HG02623 (cell line): Measurements from ENCODE around the gene LRMDA.

ENCODE experiments used
- ATAC-seq: cut with Tn5 transposase; IDR thresholded peaks from one replicate; pipeline ENCODE4 v1.9.1; 2021; ENCODE audit warnings: moderate library complexity; ENCODE audit not compliant: unreplicated experiment

LRMDA gene

DNA sequence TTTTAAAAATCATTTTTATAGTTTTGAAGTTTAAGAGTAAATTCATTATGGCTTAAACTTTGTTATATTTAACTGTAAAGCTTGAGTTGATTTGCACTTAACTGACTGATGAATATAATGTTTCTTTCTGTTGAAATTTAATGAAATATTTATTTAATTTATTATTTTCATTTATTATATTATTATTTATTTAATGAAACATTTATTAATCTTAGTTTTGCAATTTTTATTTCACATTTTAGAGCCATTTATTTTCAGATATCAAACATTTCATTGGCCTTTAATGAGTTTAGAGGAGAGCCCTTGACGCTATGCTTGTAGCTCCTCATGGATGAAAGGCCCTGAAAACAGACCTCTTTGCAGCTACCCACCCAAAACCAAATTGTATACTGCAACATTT is 570.0 kb downstream of the LRMDA start:
- ATAC-seq = no peak

DNA sequence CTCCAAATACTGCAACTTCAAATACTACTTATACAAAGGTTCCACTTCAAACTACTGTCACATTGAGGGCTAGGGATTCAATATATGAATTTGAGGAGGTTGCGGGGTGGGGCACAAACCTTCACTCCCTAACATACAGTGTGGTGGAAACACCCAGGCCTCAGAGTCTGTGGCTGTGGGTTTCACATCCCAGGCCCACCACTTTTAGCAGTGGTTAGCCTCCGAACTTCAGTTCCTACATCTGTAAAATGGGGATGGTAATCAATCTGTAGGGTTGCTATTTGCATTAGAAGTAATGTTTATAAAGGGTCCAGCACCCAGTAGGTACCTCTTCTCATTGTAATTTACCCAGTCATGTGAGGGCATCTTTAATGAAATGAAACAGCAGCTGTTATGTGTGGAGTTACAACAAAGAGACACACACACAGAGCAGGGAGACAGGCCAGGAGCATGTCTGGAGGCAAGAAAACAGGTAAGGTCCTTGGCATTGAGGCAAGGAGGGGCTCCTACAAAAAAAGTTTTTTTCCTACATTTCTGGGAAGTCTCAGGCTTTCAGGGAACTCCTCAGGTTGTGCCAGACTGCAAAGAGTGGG is 570.9 kb downstream of the LRMDA start:
- no peak for ATAC-seq

DNA sequence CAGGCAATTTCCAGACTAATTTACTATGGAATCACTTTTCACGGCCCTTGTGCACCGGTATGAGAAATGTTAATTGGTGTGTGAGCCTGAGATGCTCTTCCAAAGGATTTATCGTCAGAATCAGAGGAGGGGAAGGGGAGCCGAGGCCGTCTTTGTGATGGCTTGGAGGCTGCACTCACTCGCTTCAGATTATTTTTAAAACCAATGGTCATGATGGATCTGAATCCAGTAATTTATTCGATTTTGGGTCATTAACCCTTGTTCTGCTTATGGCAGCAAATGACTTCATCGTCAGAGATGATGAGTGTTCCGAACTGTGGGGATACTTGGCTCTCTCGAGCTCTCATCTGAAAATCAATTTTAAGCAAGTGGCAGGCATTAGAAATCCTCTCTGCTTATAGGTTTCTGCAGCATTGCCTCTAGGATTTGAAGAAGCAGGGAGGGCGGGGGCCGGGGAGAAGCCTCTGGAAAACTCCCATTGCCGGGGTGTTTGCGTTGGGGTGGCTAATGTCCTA is 576.3 kb downstream of the LRMDA start:
- no peak for ATAC-seq

DNA sequence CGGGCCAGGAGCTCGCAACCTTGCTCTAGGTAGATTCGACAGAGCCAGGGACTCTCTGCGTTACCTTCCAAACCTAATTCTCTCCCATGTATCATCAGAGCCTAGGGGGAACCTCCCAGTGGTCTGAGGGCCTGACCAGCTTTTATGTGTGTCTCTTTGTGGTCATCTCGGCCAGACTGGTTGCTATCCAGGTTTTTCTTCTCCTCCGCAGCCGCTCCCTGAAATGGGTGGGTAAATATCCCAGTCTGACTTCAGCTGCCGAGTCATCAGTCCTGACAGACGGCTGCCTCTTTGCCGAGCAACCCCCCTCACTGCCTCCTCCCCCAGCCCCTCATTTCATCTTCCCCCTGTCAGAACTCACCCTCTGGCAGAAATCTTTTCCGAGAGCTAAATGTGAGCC is 578.1 kb downstream of the LRMDA start:
- no peak for ATAC-seq

DNA sequence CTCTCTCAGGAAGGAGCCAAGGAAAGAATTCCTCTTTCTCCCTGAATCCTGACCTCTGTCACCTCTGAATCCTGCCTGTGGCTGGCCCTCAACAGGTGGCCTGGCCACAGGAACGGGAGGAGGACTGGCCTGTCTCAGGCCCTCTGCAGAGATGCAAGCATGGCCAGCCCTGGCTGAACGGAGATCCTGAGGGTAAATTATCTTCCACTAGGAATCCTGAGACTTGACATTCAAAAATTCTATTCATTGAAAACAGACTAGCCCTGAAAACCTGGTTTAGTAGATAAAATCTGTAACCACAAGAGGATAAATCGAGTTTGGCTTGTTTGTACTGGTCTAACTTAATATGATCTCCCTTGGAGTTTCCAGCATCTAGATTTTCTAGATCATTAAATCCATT is 579.3 kb downstream of the LRMDA start:
- ATAC-seq = no peak

DNA sequence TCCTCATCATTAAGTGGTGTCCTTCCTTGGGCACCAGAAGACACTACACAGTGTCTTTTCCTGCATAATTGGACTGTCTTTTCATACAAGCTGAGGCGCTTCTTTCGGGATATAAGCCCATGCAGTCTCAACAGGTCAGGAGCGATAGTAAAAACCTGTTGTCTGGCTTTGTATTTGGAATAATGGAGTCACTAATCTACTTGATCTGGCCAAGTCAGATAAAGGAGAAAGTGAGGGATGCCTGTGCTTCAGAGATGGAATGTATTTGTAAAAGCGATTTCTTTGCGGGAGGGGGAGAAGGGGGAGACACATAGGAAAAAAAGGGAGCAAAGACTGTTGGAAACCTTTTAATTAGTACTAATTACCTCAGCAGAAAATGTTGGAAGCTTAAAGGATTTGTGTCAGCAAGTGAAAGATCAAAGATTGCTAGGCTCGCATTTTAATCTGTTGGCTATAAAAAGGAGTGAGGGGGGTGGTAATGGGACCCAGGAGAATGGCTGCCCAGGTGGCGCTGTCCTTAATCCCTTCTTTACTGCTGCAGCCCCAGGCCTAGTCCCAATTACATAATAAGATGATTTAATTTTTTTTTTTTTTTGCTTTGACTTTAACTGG is 581.4 kb downstream of the LRMDA start:
- ATAC-seq = no peak

DNA sequence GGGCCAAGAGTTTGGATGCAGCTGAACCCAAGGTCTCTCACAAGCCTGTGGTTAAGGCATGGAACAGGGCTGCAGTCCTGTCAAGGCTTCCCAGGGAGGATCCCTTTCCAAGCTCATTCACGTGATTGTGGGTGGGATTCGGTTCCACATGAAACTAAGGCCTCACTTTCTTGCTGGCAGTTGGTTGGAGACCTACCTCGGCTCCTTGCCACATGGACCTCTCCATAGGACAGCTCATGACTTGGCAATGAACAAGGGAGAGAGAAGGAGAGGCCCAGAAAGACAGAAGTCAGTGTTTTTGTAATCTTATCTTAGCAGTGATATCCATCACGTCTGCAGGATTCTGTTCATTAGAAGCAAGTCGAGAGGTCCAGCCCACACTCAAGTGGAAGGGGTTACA is 583.8 kb downstream of the LRMDA start:
- no peak for ATAC-seq

DNA sequence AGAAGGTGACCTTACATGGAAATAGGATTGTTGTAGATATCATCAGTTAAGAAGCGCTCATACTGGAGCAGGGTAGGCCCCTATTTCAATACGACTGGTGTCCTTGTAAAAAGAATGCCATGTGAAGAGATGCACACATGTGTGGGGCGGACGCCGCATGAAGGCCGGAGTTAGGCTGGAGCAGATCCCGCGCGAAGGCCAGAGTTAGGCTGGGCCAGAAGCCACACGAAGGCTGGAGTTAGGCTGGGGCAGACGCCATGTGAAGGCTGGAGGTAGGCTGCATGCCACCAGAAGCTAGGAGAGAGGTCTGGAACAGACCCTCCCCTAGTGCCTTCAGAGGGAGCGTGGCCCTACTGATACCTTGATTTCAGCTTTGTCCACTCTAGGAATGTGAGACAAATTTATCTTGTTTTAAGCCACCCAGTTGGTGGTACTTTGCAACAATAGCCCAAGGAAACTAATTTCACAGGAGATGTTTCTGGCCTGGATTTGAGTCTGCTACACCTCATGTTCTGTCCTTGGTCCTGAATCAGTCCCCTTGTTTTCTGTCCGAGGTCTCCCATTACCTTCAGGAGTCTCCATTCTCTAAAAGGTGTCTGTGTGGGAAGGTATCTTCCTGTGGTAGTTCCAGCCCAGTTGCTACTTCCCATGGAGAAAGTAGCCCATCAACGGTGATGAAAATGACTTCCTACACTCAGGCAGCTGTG is 585.8 kb downstream of the LRMDA start:
- ATAC-seq = no peak

DNA sequence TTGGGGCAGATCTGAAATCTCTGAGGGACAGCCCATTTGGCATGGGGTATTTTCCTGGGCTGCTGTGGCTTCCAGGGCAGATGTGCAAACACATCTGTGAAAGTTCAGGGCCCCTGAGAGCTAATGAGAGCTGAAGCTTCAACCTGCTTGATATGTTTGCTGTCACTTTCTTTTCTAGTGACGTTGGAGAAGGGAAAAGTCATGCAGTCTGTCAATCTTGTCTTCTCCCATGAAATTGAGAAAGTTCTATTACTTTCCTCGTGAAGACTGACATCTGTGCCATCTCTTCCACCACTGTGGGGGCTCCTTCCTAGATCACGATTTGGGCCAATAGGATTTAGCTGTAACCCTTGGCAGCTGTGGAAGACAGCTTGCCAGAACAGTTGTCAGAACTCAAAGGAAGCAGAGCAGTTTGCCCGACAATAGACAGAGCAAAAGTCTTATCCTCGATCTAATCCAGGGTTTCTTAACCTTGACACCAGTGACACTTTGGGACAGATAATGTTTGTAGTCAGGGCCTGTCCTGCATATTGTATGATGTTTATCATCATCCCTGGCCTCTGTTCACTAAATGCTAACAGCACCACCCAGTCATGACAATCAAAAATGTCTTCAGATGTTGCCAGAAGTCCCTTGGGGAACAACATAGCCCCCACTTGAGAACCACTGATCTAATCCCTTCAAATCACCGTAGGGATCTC is 586.5 kb downstream of the LRMDA start:
- ATAC-seq = no peak

DNA sequence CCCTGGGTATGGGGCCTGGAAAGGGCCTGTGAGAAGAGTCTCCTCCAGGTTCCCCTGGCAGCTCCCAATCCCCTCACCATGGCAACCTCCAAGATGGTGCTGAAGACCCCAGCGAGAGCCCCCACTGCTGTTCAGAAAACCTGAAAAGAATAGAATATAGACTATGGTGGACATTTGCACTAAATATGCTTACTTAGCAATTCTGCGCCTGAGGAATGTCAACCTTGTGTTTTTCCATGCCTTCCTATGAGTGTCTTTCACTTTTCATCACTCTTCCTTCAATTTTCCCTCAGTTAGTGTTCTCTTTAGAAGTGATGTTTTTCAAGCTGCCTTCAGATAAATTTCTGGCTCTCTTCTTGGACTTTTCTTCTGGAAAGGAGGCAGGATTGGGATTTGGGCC is 589.2 kb downstream of the LRMDA start:
- no peak for ATAC-seq

DNA sequence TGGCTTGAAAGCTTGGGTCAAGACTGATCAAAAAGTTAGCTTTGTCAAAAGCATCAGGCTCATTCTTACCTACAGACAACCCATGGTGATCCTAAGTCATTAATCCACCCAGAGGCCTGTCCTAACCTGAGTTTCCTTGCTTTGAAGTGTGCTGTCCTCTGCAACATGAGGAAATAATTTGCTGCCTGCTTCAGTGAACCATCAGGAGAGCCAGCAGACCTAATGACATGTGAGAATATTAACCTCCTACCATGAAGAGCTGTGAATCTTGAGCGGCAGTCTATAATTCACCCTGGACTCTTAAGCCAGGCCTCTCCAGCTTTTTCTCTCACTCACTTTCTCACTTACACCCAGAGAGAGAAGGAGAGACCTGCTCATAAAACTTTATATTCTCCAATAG is 590.0 kb downstream of the LRMDA start:
- no peak for ATAC-seq

DNA sequence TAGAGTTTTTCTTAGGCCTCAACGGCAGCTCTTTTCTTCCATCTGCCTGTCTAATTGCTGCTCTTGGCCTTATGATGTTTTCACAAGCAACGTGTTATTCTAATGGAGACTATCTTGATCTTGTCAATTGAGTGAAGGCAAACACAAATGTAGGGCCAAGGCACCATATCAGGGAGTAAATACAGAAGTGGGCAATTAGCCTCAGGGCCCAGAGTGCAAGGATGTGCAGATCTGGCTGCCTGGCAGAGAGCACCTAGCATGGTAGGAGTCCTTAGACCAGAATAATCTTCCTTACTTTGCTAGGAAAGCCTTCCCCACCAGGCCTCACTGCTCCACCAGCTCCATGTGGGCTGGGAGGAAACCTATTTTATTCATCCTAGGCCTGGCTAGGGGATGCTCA is 590.9 kb downstream of the LRMDA start:
- ATAC-seq = no peak

DNA sequence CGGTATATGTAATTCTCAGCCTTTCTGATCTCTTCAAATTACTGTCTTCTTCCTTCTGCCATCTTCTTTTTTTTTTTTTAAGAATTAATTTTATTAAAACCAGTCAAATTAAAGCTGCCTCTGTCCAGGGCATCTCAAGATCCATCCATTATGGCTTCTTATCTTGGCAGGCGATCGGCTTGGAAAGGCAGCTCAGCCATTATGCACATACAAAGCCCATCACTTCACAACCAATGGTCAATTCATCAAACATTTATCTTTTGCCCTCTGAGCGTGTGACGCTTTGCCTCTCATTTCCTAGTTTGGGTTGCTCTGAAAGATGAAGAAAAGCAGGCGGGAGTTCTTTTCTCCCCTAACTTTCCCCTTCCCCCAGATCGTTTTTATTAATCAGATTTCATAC is 591.6 kb downstream of the LRMDA start:
- ATAC-seq = no peak

DNA sequence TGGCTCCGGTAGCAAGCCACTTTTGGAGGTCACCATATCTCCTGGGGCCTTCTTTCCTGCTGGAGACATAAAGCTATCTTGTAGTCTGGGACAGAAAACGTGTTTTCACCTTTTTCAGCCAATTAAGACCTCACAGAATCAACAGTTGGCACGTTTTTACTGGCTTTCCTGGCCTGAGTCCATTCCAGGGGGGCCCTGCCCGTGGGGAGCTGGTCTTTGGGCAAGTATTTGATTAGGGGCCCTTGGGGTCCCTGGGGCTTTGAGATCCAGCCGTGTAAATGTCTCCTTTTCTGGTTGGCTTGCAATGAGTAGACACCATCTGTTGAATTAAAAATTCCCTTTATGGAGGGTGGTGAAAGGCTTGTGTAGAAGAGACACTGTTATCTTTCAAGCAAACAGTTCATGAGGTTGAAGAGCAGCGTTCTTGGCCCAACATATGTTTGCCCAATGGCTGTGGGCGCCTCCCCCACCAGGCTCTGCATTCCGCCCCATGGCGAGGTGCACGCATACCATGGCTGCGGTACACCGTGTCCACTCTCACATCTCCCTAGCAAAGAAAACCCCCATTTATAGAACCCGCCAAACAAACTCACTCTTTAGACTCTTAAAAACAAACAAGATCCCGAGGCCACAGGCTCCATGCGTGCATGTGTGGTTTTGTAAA is 593.2 kb downstream of the LRMDA start:
- ATAC-seq = no peak

DNA sequence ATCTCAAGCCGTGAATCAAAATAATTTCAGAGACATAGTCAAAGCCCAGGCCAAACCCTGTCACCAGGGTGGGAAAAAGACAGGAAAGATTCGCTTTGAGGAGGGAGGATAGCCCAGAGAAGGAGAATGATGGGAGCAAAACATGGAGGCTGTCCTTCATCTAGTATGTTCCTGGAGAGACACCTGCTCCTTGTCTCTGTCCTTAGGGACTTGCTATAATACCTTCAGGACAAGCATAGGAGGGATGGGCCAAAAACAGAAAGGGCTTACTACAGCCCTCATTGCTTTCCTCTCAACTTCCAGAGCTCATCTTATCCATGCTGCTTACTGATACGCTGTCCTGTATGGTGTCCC is 593.7 kb downstream of the LRMDA start:
- no peak for ATAC-seq

DNA sequence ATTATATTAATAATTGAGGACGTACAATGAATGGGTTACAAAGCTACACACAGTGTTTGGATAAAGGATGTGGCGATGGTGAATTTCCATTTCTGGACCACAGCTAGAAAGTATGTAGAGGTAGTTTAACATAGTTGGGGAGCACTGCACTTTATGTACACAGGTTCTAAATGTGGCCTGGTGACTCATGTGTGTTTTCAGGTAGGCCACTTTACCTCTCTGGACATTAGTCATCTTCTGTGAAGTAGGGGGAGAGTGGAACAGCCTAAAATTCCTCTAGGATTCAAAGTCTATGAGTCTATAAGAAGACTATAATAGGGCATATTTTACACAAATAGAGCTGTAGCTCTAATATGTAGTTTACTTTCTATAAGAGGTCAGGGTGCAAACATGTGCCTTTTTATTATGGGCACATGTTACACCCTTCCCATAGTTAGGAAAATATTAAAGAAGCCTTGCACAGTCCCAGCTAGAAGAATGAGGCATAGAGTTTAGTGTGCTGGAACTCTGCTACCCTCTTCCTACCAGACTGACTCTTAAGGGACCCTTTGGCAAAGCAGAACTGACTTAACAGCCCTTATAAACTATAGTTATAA is 594.9 kb downstream of the LRMDA start:
- no peak for ATAC-seq

DNA sequence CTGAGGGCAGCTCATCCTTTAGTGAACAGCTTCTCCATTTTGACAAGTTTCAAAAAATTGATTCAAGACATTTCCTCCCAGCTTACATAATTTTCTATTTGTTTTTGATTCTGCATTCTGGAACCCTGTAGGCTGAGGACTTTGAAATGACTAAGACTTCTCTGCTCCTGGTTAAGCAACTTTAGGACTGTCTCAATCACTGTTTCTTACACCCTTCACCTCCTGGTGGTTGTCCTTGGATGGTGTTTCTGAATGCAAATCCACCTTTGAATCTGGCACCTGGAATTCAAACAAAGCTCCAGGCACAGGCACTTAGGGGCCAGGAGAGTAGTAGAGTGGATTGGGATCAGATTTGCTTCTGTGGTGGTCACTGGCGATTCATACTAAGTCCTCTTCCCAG is 595.5 kb downstream of the LRMDA start:
- no peak for ATAC-seq

DNA sequence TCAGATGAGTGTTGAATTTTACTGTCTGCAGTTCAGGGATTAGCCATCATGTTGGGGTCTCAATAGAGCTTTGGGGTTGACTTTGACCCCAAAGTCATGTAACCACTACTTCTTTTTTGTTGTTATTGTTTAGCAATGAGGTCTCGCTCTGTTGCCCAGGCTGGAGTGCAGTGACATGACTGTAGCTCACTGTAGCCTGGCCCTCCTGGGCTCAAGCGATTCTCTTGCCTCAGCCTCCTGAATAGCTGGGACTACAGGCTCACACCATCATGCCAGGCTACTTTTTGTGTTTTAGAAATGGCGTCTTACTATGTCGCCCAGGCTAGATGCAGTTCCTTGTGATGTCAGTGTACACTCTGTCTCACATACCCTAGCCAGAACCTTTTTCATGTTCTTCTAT is 598.4 kb downstream of the LRMDA start:
- no peak for ATAC-seq

DNA sequence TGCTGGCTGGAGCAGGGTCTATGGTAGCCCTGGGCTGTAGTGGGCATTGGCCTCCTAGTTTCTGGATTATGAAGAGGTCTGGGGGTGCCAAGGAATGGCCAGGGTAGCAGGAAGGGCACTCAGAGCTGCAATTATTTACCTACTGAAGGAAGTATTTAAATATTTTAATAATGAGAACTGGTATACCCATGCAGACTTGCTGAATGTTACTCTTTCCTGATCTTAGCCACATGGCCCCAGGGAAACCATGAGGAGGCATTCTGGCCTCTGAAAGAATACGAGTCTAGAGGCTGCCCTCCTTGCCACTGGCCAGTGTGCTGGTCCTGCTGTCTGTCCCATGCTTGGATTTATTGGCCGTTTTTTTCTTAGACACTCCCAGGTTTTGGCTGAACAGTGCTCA is 599.7 kb downstream of the LRMDA start:
- no peak for ATAC-seq

DNA sequence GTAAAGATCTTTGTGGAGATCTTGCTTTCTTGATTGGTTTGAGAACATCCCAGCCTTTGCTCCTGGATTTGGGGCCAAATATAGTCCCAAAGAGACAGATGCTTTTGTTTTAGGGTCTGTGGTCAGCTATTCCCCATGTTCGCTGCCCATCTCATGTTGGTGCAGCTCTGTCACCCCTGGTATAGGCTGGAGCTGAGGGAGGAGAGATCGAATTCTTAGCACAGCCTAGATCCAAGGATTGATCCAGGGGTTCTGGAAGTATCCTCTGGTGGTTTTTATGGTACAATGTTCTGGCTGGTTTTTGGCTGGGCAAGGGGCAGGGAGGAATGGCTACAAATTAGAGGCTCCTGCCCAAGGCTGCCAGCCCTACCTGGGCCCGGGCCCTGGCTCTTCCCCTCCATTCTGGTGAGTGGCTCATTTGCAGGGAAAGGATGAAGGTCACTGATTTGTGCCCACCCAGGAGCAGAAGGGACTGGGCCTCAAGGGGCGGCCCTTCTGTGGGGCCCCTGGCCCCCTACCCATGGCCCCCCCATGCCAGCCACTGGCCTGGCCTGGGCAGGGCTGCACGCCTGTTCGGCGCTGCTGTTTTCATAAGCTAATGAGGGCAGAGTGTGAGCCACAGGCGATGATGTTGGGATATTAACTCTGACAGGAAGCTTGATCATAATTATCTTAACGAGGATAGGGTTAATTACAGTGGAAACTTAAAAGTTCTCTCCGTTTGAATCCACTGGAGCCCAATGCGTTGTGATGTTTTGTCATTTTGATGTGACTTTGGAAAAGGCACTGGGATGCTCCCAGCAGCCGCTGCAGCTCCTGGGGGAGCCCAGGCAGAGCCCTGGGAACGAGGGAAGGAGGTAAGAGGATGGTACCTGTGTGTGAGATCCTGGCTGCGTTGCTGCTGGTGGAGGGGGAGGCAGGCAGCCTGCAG is 600.6 kb downstream of the LRMDA start:
- no peak for ATAC-seq
